RWPE2 (cell line): ENCODE measurements around the gene CHCHD5.
"Not testable (repeated sequence)": the region's sequence is repeated elsewhere in the genome, so short reads cannot be mapped to it uniquely, and the experiment has no call there.

Source experiments
- ATAC-seq: fragments of 200-7000 bp; cut with Tn5 transposase; 3 replicates; pipeline ENCODE4 v1.9.1; 2021; ENCODE audit warnings: low read depth
- DNase-seq: peaks from one replicate; pipeline ENCODE4 v3.0.0-alpha.2; 2020; ENCODE audit warnings: low spot score
- H3K27ac ChIP-seq: fragments of 450-650 bp; 2 replicates; pipeline ENCODE4 v1.5.1; 2017; ENCODE audit warnings: mild to moderate bottlenecking; ENCODE audit not compliant: poor library complexity, severe bottlenecking
- H3K27me3 ChIP-seq: fragments of 250-450 bp; sonication (Bioruptor Pico); 2 replicates; pipeline ENCODE4 v1.5.1; 2021; ENCODE audit warnings: mild to moderate bottlenecking, moderate library complexity; ENCODE audit not compliant: insufficient read depth, poor library complexity, severe bottlenecking
- H3K36me3 ChIP-seq: fragments of 250-450 bp; sonication (Bioruptor Pico); 2 replicates; pipeline ENCODE4 v1.5.1; 2020; ENCODE audit warnings: low read depth, mild to moderate bottlenecking, moderate library complexity
- H3K4me1 ChIP-seq: fragments of 250-450 bp; sonication (Bioruptor Pico); 2 replicates; pipeline ENCODE4 v1.5.1; 2021; ENCODE audit warnings: mild to moderate bottlenecking, moderate library complexity; ENCODE audit not compliant: insufficient read depth, poor library complexity, severe bottlenecking
- H3K4me3 ChIP-seq: fragments of 250-450 bp; sonication (Bioruptor Pico); 2 replicates; pipeline ENCODE4 v1.5.1; 2021; ENCODE audit warnings: mild to moderate bottlenecking, moderate library complexity; ENCODE audit not compliant: severe bottlenecking
- H3K9me3 ChIP-seq: fragments of 250-450 bp; sonication (Bioruptor Pico); 2 replicates; pipeline ENCODE4 v1.5.1; 2021; ENCODE audit warnings: mild to moderate bottlenecking, moderate library complexity; ENCODE audit not compliant: severe bottlenecking
- TF ChIP-seq, protein P1 (sequence below): fragments of 450-650 bp; IDR thresholded peaks from one replicate; pipeline ENCODE4 v1.5.1; 2017; ENCODE audit warnings: mild to moderate bottlenecking, moderate library complexity; ENCODE audit not compliant: poor library complexity, severe bottlenecking

Gene CHCHD5, protein sequence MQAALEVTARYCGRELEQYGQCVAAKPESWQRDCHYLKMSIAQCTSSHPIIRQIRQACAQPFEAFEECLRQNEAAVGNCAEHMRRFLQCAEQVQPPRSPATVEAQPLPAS

DNA sequence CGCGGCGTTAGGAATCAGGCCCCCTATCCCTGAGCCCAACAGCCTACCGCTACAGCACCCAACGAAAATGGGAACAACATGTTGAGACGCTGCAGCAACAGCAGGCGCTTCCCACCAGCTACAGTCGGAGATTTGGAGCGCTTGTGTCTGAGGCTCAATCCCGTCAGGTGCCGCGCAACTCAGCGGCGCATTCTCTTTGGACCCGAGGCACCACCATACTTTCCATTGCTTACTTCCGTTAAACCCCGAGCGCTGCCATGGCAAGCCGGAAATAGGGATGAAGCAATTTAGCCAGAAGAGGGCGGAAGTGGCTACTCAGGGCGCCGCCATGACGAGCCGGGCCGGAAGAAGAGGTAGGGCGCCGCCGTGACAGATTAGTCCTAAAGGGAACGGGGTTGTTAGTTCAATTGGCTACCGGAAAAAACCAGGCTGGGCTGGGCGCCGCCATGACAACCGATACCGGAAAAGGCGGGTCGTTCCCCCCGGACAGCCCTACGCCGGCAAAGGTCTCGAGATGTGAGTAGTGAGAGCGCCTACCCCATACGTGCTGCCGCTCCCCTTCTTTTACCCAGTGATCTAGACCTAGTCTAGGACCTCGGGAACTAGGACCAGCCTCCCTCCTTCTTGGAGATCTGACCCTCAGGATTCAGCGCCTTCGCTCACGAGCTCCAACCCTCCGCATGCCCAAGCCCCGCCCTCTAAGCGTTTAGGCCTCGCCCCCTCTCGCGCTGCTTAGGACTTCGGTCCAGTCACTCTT lies at the start of gene CHCHD5:
TSS of gene CHCHD5 (plus strand) at position 476 of the 757 bp plus-strand sequence. CDS start at position 515, 39 bp downstream.
- TF ChIP-seq, protein P1, sequence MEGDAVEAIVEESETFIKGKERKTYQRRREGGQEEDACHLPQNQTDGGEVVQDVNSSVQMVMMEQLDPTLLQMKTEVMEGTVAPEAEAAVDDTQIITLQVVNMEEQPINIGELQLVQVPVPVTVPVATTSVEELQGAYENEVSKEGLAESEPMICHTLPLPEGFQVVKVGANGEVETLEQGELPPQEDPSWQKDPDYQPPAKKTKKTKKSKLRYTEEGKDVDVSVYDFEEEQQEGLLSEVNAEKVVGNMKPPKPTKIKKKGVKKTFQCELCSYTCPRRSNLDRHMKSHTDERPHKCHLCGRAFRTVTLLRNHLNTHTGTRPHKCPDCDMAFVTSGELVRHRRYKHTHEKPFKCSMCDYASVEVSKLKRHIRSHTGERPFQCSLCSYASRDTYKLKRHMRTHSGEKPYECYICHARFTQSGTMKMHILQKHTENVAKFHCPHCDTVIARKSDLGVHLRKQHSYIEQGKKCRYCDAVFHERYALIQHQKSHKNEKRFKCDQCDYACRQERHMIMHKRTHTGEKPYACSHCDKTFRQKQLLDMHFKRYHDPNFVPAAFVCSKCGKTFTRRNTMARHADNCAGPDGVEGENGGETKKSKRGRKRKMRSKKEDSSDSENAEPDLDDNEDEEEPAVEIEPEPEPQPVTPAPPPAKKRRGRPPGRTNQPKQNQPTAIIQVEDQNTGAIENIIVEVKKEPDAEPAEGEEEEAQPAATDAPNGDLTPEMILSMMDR: no peak
- H3K36me3 ChIP-seq: peaks cover 6% of the 10 kb centered on the region; the same call in 1 of the 2 replicates
- no peaks in the 10 kb centered on the region for H3K4me1 ChIP-seq
- peak within 1 kb of the TSS; percentile 78 for H3K27ac ChIP-seq
- H3K4me3 ChIP-seq: peak within 1 kb of the TSS; percentile 65
- H3K9me3 ChIP-seq: no peaks in the 10 kb centered on the region
- ATAC-seq (peak; percentile 84), DNase-seq (peak; percentile 95)
- no peaks in the 10 kb centered on the region for H3K27me3 ChIP-seq

DNA sequence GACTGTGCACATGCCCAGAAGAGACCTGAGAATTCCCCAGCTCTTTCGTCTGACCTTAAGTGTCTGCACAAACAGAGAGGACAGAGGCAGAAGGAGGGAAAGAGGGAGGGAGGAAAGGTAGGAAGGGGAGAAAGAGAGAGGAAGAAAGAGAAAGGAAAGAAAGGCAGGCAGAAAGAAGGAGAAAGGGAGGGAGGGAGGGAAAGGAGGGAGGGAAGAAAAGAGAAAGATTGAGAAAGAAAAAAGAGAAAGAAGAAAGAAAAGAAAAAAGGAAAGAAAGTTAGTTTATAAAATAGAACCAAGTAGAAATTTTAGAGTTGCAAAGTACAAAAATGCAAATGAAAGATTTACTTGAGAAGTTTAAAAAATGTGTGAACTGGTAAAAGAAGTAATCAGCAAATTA lies 49.6 kb upstream of the CHCHD5 start:
- TF ChIP-seq, protein P1: no peak
- Histone ChIP-seq H3K9me3 (no peaks in the 10 kb centered on the region), H3K36me3 (peaks cover 5% of the 10 kb centered on the region; the same call in 1 of the 2 replicates), H3K27me3 (no peaks in the 10 kb centered on the region), H3K27ac (no peak overlapping the region), H3K4me3 (no peak overlapping the region), H3K4me1 (no peaks in the 10 kb centered on the region)
- no peak for DNase-seq
- no peak for ATAC-seq

DNA sequence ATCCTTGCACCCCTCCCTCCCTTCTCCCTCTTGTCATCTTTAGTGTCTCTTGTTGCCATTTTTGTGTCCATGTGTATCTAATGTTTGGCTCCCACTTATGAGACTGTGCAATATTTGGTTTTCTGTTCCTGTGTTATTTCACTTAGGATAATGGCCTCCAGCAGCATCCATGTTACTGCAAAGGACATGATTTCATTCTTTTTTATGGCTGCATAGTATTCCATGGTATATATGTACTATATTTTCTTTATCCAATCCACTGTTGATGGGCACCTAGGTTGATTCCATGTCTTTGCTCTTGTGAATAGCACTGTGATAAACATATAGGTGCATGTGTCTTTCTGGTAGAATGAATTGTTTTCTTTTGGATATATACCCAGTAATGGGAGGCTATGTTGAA lies 47.7 kb upstream of the CHCHD5 start:
- not testable (repeated sequence) for H3K27me3 ChIP-seq, H3K9me3 ChIP-seq, H3K27ac ChIP-seq, DNase-seq, H3K4me1 ChIP-seq, ATAC-seq, H3K36me3 ChIP-seq, H3K4me3 ChIP-seq

DNA sequence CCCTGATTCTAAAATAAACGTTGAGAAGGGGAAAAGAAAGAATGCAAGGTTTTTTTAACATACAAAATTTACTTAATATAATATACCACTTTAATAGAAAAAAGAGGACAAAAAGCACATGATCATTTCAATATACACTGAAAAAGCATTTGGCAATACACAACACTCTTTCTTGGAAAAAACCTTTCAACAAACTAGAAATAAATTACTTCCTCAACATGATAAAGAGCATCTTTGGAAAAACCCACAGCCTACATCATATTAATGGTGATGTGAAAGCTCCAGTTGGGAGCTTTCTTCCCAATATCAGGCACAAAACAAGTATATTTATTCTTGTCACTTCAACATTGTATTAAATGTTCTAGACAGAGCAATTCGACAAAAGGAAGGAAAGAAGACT lies 45.1 kb upstream of the CHCHD5 start:
- no peak overlapping the region for H3K27ac ChIP-seq
- H3K4me1 ChIP-seq: peaks cover 8% of the 10 kb centered on the region
- no peak overlapping the region for H3K4me3 ChIP-seq
- no peaks in the 10 kb centered on the region for H3K27me3 ChIP-seq
- no peak for DNase-seq
- H3K36me3 ChIP-seq: no peaks in the 10 kb centered on the region
- no peak for ATAC-seq
- H3K9me3 ChIP-seq: no peaks in the 10 kb centered on the region
- TF ChIP-seq, protein P1: no peak

DNA sequence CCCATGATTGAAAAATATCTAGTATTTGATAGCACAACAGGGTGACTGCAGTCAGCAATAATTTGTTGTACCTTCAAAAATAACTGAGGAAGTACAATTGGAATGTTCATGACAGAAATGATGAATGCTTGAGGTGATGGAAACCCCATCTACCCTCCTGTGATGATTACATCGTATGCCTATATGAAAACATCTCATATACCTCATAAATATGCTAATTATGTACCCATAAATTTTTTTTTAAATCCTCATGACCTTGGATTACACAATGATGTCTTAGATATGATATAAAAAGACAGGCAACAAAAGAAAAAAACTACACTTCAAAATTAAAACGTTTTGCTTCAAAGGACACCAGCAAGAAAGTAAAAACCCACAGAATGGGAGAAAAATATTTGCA lies 43.5 kb upstream of the CHCHD5 start:
- H3K4me1 ChIP-seq: peaks cover 13% of the 10 kb centered on the region
- no peak for ATAC-seq
- H3K36me3 ChIP-seq: peaks cover 3% of the 10 kb centered on the region
- no peak for DNase-seq
- H3K4me3 ChIP-seq: no peak overlapping the region
- no peaks in the 10 kb centered on the region for H3K27me3 ChIP-seq
- H3K27ac ChIP-seq: no peak overlapping the region
- TF ChIP-seq, protein P1: no peak
- no peaks in the 10 kb centered on the region for H3K9me3 ChIP-seq
